Sigmoid colon (tissue), 3 donors: ENCODE data around the gene RNASE13.
"Not testable (repeated sequence)": the region's sequence is repeated elsewhere in the genome, so short reads cannot be mapped to it uniquely, and the experiment has no call there.

ENCODE experiments used
- CTCF ChIP-seq, 4 experiments: fragments of 450-650 bp in 3 of 4; fragments of 200-600 bp in 1 of 4; IDR thresholded peaks; one replicate each; pipeline ENCODE4 v1.5.1; 2016 to 2019; ENCODE audit warnings: antibody characterized with exemption in 4 of 4, mild to moderate bottlenecking in 3 of 4, moderate library complexity in 2 of 4
- POLR2A ChIP-seq, 2 donors: fragments of 450-650 bp; IDR thresholded peaks; one replicate each; pipeline ENCODE4 v1.6.1; 2016; ENCODE audit warnings: antibody characterized with exemption in 2 of 2, mild to moderate bottlenecking in 2 of 2, moderate library complexity in 2 of 2

- not testable (repeated sequence) for TF ChIP-seq CTCF, POLR2A (IDR thresholded peaks at IDR 0.05)
Measured at GRCh38 chr14:21040941-21041340, 6.3 kb upstream of the RNASE13 start.
